ENCODE measurements around the gene FILIP1L. TPM values are rescaled to one million over a fixed set of nuclear protein-coding genes. Genes with fewer than 3 reads are reported as not detected.

FILIP1L gene
- total RNA-seq, 2 donors from 2014 or later = 270 to 279 TPM

GRCh38 chr3:100093831-100094230 lies 20.5 kb downstream of the FILIP1L start:
- no peak overlapping the region for H3K27ac ChIP-seq
- ATAC-seq (ENCODE audit: insufficient number of reproducible peaks, low FRiP score, low read depth) (no peak), DNase-seq (ENCODE audit: low spot score) (no peak)
- no peaks in the 10 kb centered on the region for H3K36me3 ChIP-seq
- no peak overlapping the region for H3K4me3 ChIP-seq
- H3K27me3 ChIP-seq (replicated peaks; ENCODE audit: insufficient read depth) = no peaks in the 10 kb centered on the region
- peaks cover 17 to 39% of the 10 kb centered on the region in 2 donors for H3K4me1 ChIP-seq (ENCODE audit: control insufficient read depth in 1 of 2, low read depth in 2 of 2)
- no peak for TF ChIP-seq CTCF (IDR thresholded peaks at IDR 0.05)
- H3K9me3 ChIP-seq = no peaks in the 10 kb centered on the region

- no peaks in the 10 kb centered on the region for H3K27me3 ChIP-seq (replicated peaks; ENCODE audit: insufficient read depth)
- H3K27ac ChIP-seq = no peak overlapping the region
- no peak for TF ChIP-seq CTCF (IDR thresholded peaks at IDR 0.05)
- no peaks in the 10 kb centered on the region for H3K36me3 ChIP-seq
- ATAC-seq (ENCODE audit: insufficient number of reproducible peaks, low FRiP score, low read depth) = no peak
- no peaks in the 10 kb centered on the region for H3K9me3 ChIP-seq
- no peak overlapping the region for H3K4me3 ChIP-seq
- DNase-seq (ENCODE audit: low spot score) = no peak
- peaks cover 20 to 47% of the 10 kb centered on the region in 2 donors for H3K4me1 ChIP-seq (ENCODE audit: control insufficient read depth in 1 of 2, low read depth in 2 of 2)
Observed at GRCh38 chr3:100090669-100091005, 23.7 kb downstream of the FILIP1L start.

GRCh38 chr3:100089812-100090668 lies 24.3 kb downstream of the FILIP1L start:
- no peak overlapping the region for H3K27ac ChIP-seq
- TF ChIP-seq CTCF (IDR thresholded peaks at IDR 0.05) = peak; percentile 42

GRCh38 chr3:100088735-100089368 lies 25.4 kb downstream of the FILIP1L start:
- Histone ChIP-seq H3K27me3 (replicated peaks; ENCODE audit: insufficient read depth) (no peaks in the 10 kb centered on the region), H3K4me3 (no peak overlapping the region), H3K9me3 (no peaks in the 10 kb centered on the region), H3K4me1 (ENCODE audit: control insufficient read depth in 1 of 2, low read depth in 2 of 2) (peaks cover 20 to 51% of the 10 kb centered on the region in 2 donors), H3K36me3 (no peaks in the 10 kb centered on the region), H3K27ac (peak overlapping the region; percentile 5 to 17)
- no peak for TF ChIP-seq CTCF (IDR thresholded peaks at IDR 0.05)
- DNase-seq (ENCODE audit: low spot score) (no peak), ATAC-seq (ENCODE audit: insufficient number of reproducible peaks, low FRiP score, low read depth) (no peak)

More at GRCh38 chr3:100089812-100090668, 24.3 kb downstream of the FILIP1L start:
- H3K4me1 ChIP-seq (ENCODE audit: control insufficient read depth in 1 of 2, low read depth in 2 of 2) = peaks cover 20 to 51% of the 10 kb centered on the region in 2 donors
- H3K36me3 ChIP-seq = no peaks in the 10 kb centered on the region
- H3K27me3 ChIP-seq (replicated peaks; ENCODE audit: insufficient read depth) = no peaks in the 10 kb centered on the region
- no peaks in the 10 kb centered on the region for H3K9me3 ChIP-seq
- DNase-seq (ENCODE audit: low spot score) = no peak
- no peak overlapping the region for H3K4me3 ChIP-seq
- no peak for ATAC-seq (ENCODE audit: insufficient number of reproducible peaks, low FRiP score, low read depth)

- H3K9me3 ChIP-seq = no peaks in the 10 kb centered on the region
- no peaks in the 10 kb centered on the region for H3K27me3 ChIP-seq (replicated peaks; ENCODE audit: insufficient read depth)
- H3K36me3 ChIP-seq = no peaks in the 10 kb centered on the region
- H3K27ac ChIP-seq = peak overlapping the region; percentile 62 to 78
- TF ChIP-seq CTCF (IDR thresholded peaks at IDR 0.05) = no peak
- ATAC-seq (ENCODE audit: insufficient number of reproducible peaks, low FRiP score, low read depth) (no peak), DNase-seq (ENCODE audit: low spot score) (no peak)
- H3K4me1 ChIP-seq (ENCODE audit: control insufficient read depth in 1 of 2, low read depth in 2 of 2) = peaks cover 20 to 60% of the 10 kb centered on the region in 2 donors
- no peak overlapping the region for H3K4me3 ChIP-seq
Observed at GRCh38 chr3:100087198-100087597, 27.1 kb downstream of the FILIP1L start.
